Lower lobe of right lung (tissue), 2 donors: ENCODE measurements around the gene NLGN3. TPM values are rescaled to one million over a fixed set of nuclear protein-coding genes. Genes with fewer than 3 reads are reported as not detected.

ENCODE experiments used
- ATAC-seq, 2 donors: fragments of 200-7000 bp; cut with Tn5 transposase; one replicate each; pipeline ENCODE4 v1.9.1; 2020 to 2022; ENCODE audit warnings: mild to moderate bottlenecking in 2 of 2, moderate library complexity in 2 of 2
- DNase-seq: peaks from one replicate; pipeline ENCODE4 v3.0.0-alpha.2; 2020
- H3K27ac ChIP-seq: fragments of 200-600 bp; one replicate; pipeline ENCODE4 v1.8.0; 2022
- H3K27me3 ChIP-seq: fragments of 200-600 bp; one replicate; pipeline ENCODE4 v1.8.0; 2022; ENCODE audit warnings: low read depth
- H3K36me3 ChIP-seq: fragments of 200-600 bp; one replicate; pipeline ENCODE4 v1.8.0; 2022; ENCODE audit warnings: mild to moderate bottlenecking
- H3K4me1 ChIP-seq: fragments of 200-600 bp; one replicate; pipeline ENCODE4 v1.8.0; 2022
- H3K4me3 ChIP-seq: fragments of 200-600 bp; one replicate; pipeline ENCODE4 v1.8.0; 2022; ENCODE audit warnings: mild to moderate bottlenecking
- H3K9me3 ChIP-seq: fragments of 200-600 bp; one replicate; pipeline ENCODE4 v1.8.0; 2022
- CTCF ChIP-seq: fragments of 200-600 bp; IDR thresholded peaks from one replicate; pipeline ENCODE4 v1.8.0; 2022; ENCODE audit warnings: antibody characterized with exemption, mild to moderate bottlenecking
- intact Hi-C: fragments of 100-400 bp; cut with DNase I; formaldehyde crosslinking; loops from one replicate; pipeline ENCODE4 v1.11.0; 2022
- total RNA-seq: library from RNA; stranded (reverse); fragmentation: NEBNext Ultra II Directional; extraction: Animal tissue kit (Norgen Biotek cat#: 25700); gene quantifications from one replicate; pipeline ENCODE4 v1.2.1, GENCODE V29; 2021
- donor health status: DM: no; HTN: yes; CAD: no; lungs with severe emphysema.

Gene NLGN3
- total RNA-seq, 1 donor from 2014 or later, result 1.3 TPM

GRCh38 chrX:71140440-71140839 lies 4.2 kb upstream of the NLGN3 start:
- Histone ChIP-seq H3K27ac (no peak overlapping the region), H3K4me3 (no peak overlapping the region), H3K9me3 (no peaks in the 10 kb centered on the region), H3K4me1 (no peaks in the 10 kb centered on the region), H3K27me3 (no peaks in the 10 kb centered on the region), H3K36me3 (peaks cover 61% of the 10 kb centered on the region)
- no peak for TF ChIP-seq CTCF
- ATAC-seq, result no peak
- DNase-seq, result no peak
- intact Hi-C loops, result no loop called here

- Histone ChIP-seq H3K36me3 (peaks cover 32% of the 10 kb centered on the region), H3K9me3 (no peaks in the 10 kb centered on the region), H3K4me3 (no peak overlapping the region), H3K4me1 (no peaks in the 10 kb centered on the region), H3K27me3 (no peaks in the 10 kb centered on the region), H3K27ac (no peak overlapping the region)
- DNase-seq (no peak), ATAC-seq (no peak)
- intact Hi-C loops, result no loop called here
- TF ChIP-seq CTCF, result no peak
These were observed 1.1 kb upstream of the NLGN3 start for GRCh38 chrX:71143508-71143907.

GRCh38 chrX:71147496-71148277 lies 3.0 kb downstream of the NLGN3 start:
- no peak overlapping the region for H3K4me3 ChIP-seq
- no peaks in the 10 kb centered on the region for H3K27me3 ChIP-seq
- H3K36me3 ChIP-seq, result no peaks in the 10 kb centered on the region
- ATAC-seq (no peak), DNase-seq (no peak)
- intact Hi-C loops, result no loop called here
- no peak for TF ChIP-seq CTCF
- no peak overlapping the region for H3K27ac ChIP-seq
- no peaks in the 10 kb centered on the region for H3K4me1 ChIP-seq
- H3K9me3 ChIP-seq, result no peaks in the 10 kb centered on the region

- no peaks in the 10 kb centered on the region for H3K9me3 ChIP-seq
These were observed 3.6 kb downstream of the NLGN3 start for GRCh38 chrX:71148278-71148663.

GRCh38 chrX:71151366-71151765 lies 6.7 kb downstream of the NLGN3 start:
- H3K36me3 ChIP-seq, result no peaks in the 10 kb centered on the region
- no peaks in the 10 kb centered on the region for H3K9me3 ChIP-seq
- no peaks in the 10 kb centered on the region for H3K27me3 ChIP-seq
- no peak for TF ChIP-seq CTCF
- H3K4me1 ChIP-seq, result no peaks in the 10 kb centered on the region
- no peak for DNase-seq
- ATAC-seq, result no peak
- H3K4me3 ChIP-seq, result no peak overlapping the region
- intact Hi-C loops, result no loop called here
- H3K27ac ChIP-seq, result no peak overlapping the region

More at GRCh38 chrX:71148278-71148663, 3.6 kb downstream of the NLGN3 start:
- no peak overlapping the region for H3K4me3 ChIP-seq
- intact Hi-C loops, result no loop called here
- no peaks in the 10 kb centered on the region for H3K27me3 ChIP-seq
- TF ChIP-seq CTCF, result no peak
- no peak overlapping the region for H3K27ac ChIP-seq
- H3K4me1 ChIP-seq, result no peaks in the 10 kb centered on the region
- DNase-seq, result no peak
- no peaks in the 10 kb centered on the region for H3K36me3 ChIP-seq
- no peak for ATAC-seq
